Esophagus muscularis mucosa (tissue), 4 donors: ENCODE measurements around the gene OR2B3. TPM values are rescaled to one million over a fixed set of nuclear protein-coding genes. Genes with fewer than 3 reads are reported as not detected.
A peak's percentile ranks its signal among the peaks of the same experiment; 100 is the strongest.

Experiments used
- DNase-seq: peaks from one replicate; pipeline ENCODE4 v3.0.0-alpha.2; 2017; ENCODE audit errors: extremely low spot score
- H3K27ac ChIP-seq, 4 donors: fragments of 200-600 bp; sonication (generic); replicated peaks in 1 of 4; 1 replicate in 3 of 4; 2 replicates in 1 of 4; pipeline ENCODE4 v1.5.1; 2016 to 2019; ENCODE audit warnings: mild to moderate bottlenecking in 1 of 4
- H3K27me3 ChIP-seq, 4 donors: fragments of 200-600 bp; sonication (generic); one replicate each; pipeline versions ENCODE4 v1.5.1 to v1.6.0; 2016 to 2019
- H3K36me3 ChIP-seq, 4 donors: fragments of 200-600 bp; sonication (generic); one replicate each; pipeline ENCODE4 v1.5.1; 2016 to 2019
- H3K4me1 ChIP-seq, 4 donors: fragments of 200-600 bp; sonication (generic); one replicate each; pipeline ENCODE4 v1.5.1; 2016 to 2019
- H3K4me3 ChIP-seq, 4 donors: fragments of 200-600 bp; sonication (generic); 1 replicate in 2 of 4; 2 replicates in 2 of 4; pipeline ENCODE4 v1.5.1; 2016 to 2019; ENCODE audit warnings: mild to moderate bottlenecking in 4 of 4, moderate library complexity in 1 of 4
- H3K9me3 ChIP-seq, 4 donors: fragments of 200-600 bp; sonication (generic); 1 replicate in 3 of 4; 2 replicates in 1 of 4; pipeline ENCODE4 v1.5.1; 2016 to 2019
- CTCF ChIP-seq, 3 experiments: fragments of 200-600 bp in 2 of 3; fragments of 450-650 bp in 1 of 3; sonication (generic) in 2 of 3; IDR thresholded peaks; one replicate each; pipeline ENCODE4 v1.5.1; 2017 to 2019; ENCODE audit warnings: antibody characterized with exemption in 3 of 3, mild to moderate bottlenecking in 2 of 3, moderate library complexity in 1 of 3
- EP300 ChIP-seq: sonication (generic); formaldehyde crosslinking; IDR thresholded peaks from one replicate; pipeline ENCODE4 v1.6.1; 2017; ENCODE audit warnings: antibody characterized with exemption
- POLR2A ChIP-seq: fragments of 450-650 bp; IDR thresholded peaks from one replicate; pipeline ENCODE4 v1.6.1; 2017; ENCODE audit warnings: antibody characterized with exemption, moderate library complexity, mild to moderate bottlenecking, low read depth
- POLR2AphosphoS5 ChIP-seq, 2 donors: sonication (generic); formaldehyde crosslinking; IDR thresholded peaks; one replicate each; pipeline ENCODE4 v1.6.1; 2017; ENCODE audit warnings: antibody characterized with exemption in 2 of 2
- WGBS: methylation state at CpG from one replicate; pipeline ENCODE4 v1.1.5; 2018; 5-methylcytosine and 5-hydroxymethylcytosine counted together
- intact Hi-C: fragments of 100-400 bp; cut with DNase I; formaldehyde crosslinking; loops from one replicate; pipeline ENCODE4 v1.15.1; 2023
- total RNA-seq, 4 donors: library from RNA; depleted of rRNA; stranded (reverse); fragments of >200 nt; gene quantifications; one replicate each; pipeline versions ENCODE4 v1.1.0 to v1.2.1, GENCODE V29; 2016

The OR2B3 gene
- total RNA-seq, 4 donors from 2014 or later, result not detected

GRCh38 chr6:29082457-29082856 is 4.7 kb downstream of the OR2B3 start:
- TF ChIP-seq CTCF (IDR thresholded peaks at IDR 0.05) (no peak), POLR2A (no peak), POLR2AphosphoS5 (IDR thresholded peaks at IDR 0.05) (no peak), EP300 (no peak)
- intact Hi-C loops, result no loop called here
- H3K4me1 ChIP-seq, result no peaks in the 10 kb centered on the region
- H3K27ac ChIP-seq, result no peak overlapping the region
- no peaks in the 10 kb centered on the region for H3K9me3 ChIP-seq
- WGBS, result 96% methylated on average over 13 of the region's 15 CpGs
- H3K36me3 ChIP-seq, result no peaks in the 10 kb centered on the region
- no peak overlapping the region for H3K4me3 ChIP-seq
- DNase-seq, result no peak
- no peaks in the 10 kb centered on the region for H3K27me3 ChIP-seq

DNA sequence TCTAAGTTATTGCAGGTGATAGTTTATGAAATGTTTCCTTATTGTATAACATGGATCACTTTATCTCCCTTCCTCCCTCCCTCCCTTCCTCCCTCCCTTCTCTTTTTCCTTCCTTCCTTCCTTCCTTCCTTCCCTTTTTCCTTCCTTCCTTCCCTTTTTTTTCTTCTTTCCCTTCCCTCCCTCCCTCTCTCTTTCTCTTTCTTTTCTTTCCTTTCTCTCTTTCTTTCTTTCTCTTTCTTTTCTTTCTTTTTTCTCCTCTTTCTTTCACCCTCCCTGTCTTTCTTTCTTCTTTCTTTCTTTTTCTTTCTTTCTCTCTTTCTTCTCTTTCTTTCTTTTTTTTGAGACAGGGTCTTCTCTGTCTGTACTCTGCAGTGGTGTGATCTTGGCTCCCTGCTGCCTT is 5.8 kb downstream of the OR2B3 start:
- Histone ChIP-seq H3K4me3 (no peak overlapping the region), H3K27ac (no peak overlapping the region), H3K4me1 (no peaks in the 10 kb centered on the region), H3K36me3 (no peaks in the 10 kb centered on the region), H3K27me3 (no peaks in the 10 kb centered on the region), H3K9me3 (no peaks in the 10 kb centered on the region)
- TF ChIP-seq POLR2AphosphoS5 (IDR thresholded peaks at IDR 0.05), result no peak
- no peak for TF ChIP-seq POLR2A
- no peak for TF ChIP-seq EP300
- no peak for TF ChIP-seq CTCF (IDR thresholded peaks at IDR 0.05)
- intact Hi-C loops, result no loop called here
- no peak for DNase-seq

DNA sequence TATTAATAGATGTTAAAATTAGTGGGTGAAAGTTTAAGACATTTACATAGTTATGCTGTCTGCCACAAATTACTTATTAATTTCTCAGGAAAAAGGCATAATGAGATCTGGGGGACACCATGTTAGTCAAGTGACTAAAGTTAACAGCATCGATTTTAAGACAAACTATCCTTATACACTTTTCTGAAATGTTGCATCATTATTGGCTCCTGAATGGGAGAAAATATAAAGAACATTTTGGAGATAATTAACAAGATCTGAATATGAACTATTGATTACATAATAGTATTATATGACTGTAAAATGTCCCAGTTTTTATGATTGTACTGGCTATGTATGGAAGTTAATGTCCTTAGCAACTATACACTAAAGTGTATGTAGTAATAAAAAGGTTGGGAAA is 7.9 kb downstream of the OR2B3 start:
- Histone ChIP-seq H3K9me3 (no peaks in the 10 kb centered on the region), H3K27me3 (no peaks in the 10 kb centered on the region), H3K36me3 (no peaks in the 10 kb centered on the region), H3K4me1 (no peaks in the 10 kb centered on the region), H3K27ac (no peak overlapping the region), H3K4me3 (no peak overlapping the region)
- TF ChIP-seq POLR2AphosphoS5 (IDR thresholded peaks at IDR 0.05), result no peak
- no peak for TF ChIP-seq EP300
- no peak for TF ChIP-seq CTCF (IDR thresholded peaks at IDR 0.05)
- no peak for TF ChIP-seq POLR2A
- intact Hi-C loops, result no loop called here
- no peak for DNase-seq
- 87% methylated on average over 1 of the region's 1 CpG for WGBS

GRCh38 chr6:29071831-29072723 is 15.0 kb downstream of the OR2B3 start:
- no peaks in the 10 kb centered on the region for H3K36me3 ChIP-seq
- intact Hi-C loops, result no loop called here
- H3K4me1 ChIP-seq, result no peaks in the 10 kb centered on the region
- H3K4me3 ChIP-seq, result no peak overlapping the region
- DNase-seq, result no peak
- WGBS, result 39% methylated on average over 9 of the region's 9 CpGs
- H3K9me3 ChIP-seq, result no peaks in the 10 kb centered on the region
- no peak overlapping the region for H3K27ac ChIP-seq
- no peaks in the 10 kb centered on the region for H3K27me3 ChIP-seq
- TF ChIP-seq CTCF (IDR thresholded peaks at IDR 0.05) (peak in 2 of 3 experiments; percentile 5 to 24), POLR2A (no peak)

DNA sequence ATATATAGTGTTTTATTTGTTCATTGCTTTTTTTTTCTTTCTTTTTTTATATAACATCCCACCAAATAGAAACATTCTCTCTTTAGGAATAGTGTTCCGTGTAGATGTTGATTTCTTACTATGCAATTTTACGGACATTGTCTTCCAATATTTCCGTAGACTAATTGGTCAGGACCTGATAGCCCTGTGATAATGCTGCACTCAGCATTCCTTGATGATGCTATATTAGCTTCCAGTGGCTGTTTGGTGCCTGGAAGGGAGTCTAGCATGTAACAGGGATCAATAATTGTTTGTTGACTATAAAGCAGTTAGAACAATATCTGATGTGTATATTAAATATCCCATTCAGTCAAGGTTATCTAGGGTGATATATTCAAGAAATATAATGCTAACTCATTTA is 35.4 kb downstream of the OR2B3 start:
- WGBS, result 82% methylated on average over 3 of the region's 3 CpGs

More for the DNA sequence above, 35.4 kb downstream of the OR2B3 start:
- Histone ChIP-seq H3K36me3 (no peaks in the 10 kb centered on the region), H3K4me1 (no peaks in the 10 kb centered on the region), H3K9me3 (peaks cover 0 to 8% (median 0%) of the 10 kb centered on the region in 4 donors), H3K27ac (no peak overlapping the region), H3K27me3 (no peaks in the 10 kb centered on the region), H3K4me3 (no peak overlapping the region)
- intact Hi-C loops, result no loop called here
- TF ChIP-seq CTCF (IDR thresholded peaks at IDR 0.05) (no peak), POLR2AphosphoS5 (IDR thresholded peaks at IDR 0.05) (no peak), POLR2A (no peak), EP300 (no peak)
- no peak for DNase-seq
